Measurements from ENCODE around the gene APP. TPM values are rescaled to one million over a fixed set of nuclear protein-coding genes. Genes with fewer than 3 reads are reported as not detected.
"Not testable (repeated sequence)": the region's sequence is repeated elsewhere in the genome, so short reads cannot be mapped to it uniquely, and the experiment has no call there.

Gene APP
- total RNA-seq, 1 donor from 2014 or later: 674 TPM

GRCh38 chr21:25944082-25944481 is 226.5 kb downstream of the APP start:
- no peak for DNase-seq (ENCODE audit: low spot score)

GRCh38 chr21:25942135-25942534 is 228.4 kb downstream of the APP start:
- peak; percentile 75 for DNase-seq (ENCODE audit: low spot score)

- peak; percentile 88 for DNase-seq (ENCODE audit: low spot score)
Observed at GRCh38 chr21:25939396-25939761, 231.2 kb downstream of the APP start.

GRCh38 chr21:25938658-25939395 is 231.7 kb downstream of the APP start:
- peak; percentile 92 for DNase-seq (ENCODE audit: low spot score)

GRCh38 chr21:25936776-25937175 is 233.8 kb downstream of the APP start:
- DNase-seq (ENCODE audit: low spot score): peak; percentile 41

GRCh38 chr21:25934771-25935224 is 235.8 kb downstream of the APP start:
- peak; percentile 72 for DNase-seq (ENCODE audit: low spot score)

- no peak for DNase-seq (ENCODE audit: low spot score)
Observed at GRCh38 chr21:25934130-25934529, 236.4 kb downstream of the APP start.

- DNase-seq (ENCODE audit: low spot score): peak; percentile 59
Observed at GRCh38 chr21:25931765-25932164, 238.8 kb downstream of the APP start.

GRCh38 chr21:25929856-25930520 is 240.6 kb downstream of the APP start:
- DNase-seq (ENCODE audit: low spot score): peak; percentile 55

GRCh38 chr21:25927195-25927880 is 243.2 kb downstream of the APP start:
- DNase-seq (ENCODE audit: low spot score): peak; percentile 57

- DNase-seq (ENCODE audit: low spot score): peak; percentile 48
Observed at GRCh38 chr21:25925936-25926335, 244.6 kb downstream of the APP start.

GRCh38 chr21:25925064-25925800 is 245.3 kb downstream of the APP start:
- DNase-seq (ENCODE audit: low spot score): no peak

GRCh38 chr21:25918152-25918551 is 252.4 kb downstream of the APP start:
- DNase-seq (ENCODE audit: low spot score): not testable (repeated sequence)

- DNase-seq (ENCODE audit: low spot score): no peak
Observed at GRCh38 chr21:25916226-25916625, 254.3 kb downstream of the APP start.

- no peak for DNase-seq (ENCODE audit: low spot score)
Observed at GRCh38 chr21:25913479-25913878, 257.1 kb downstream of the APP start.

GRCh38 chr21:25912402-25912746 is 258.2 kb downstream of the APP start:
- DNase-seq (ENCODE audit: low spot score): no peak

GRCh38 chr21:25911730-25912401 is 258.7 kb downstream of the APP start:
- no peak for DNase-seq (ENCODE audit: low spot score)

- no peak for DNase-seq (ENCODE audit: low spot score)
Observed at GRCh38 chr21:25910809-25911208, 259.8 kb downstream of the APP start.

GRCh38 chr21:25909341-25909740 is 261.2 kb downstream of the APP start:
- no peak for DNase-seq (ENCODE audit: low spot score)

- peak; percentile 24 for DNase-seq (ENCODE audit: low spot score)
Observed at GRCh38 chr21:25908495-25908894, 262.1 kb downstream of the APP start.

GRCh38 chr21:25907573-25908275 is 262.8 kb downstream of the APP start:
- DNase-seq (ENCODE audit: low spot score): peak; percentile 57
